ENCODE results near the gene QKI.

The QKI gene

GRCh38 chr6:163392533-163392932 lies 22.0 kb upstream of the QKI start:
- no peak for DNase-seq

GRCh38 chr6:163393923-163394322 lies 20.6 kb upstream of the QKI start:
- DNase-seq, result no peak

GRCh38 chr6:163394659-163395058 lies 19.9 kb upstream of the QKI start:
- DNase-seq, result no peak

GRCh38 chr6:163395122-163395830 lies 19.2 kb upstream of the QKI start:
- no peak for DNase-seq

GRCh38 chr6:163395831-163396185 lies 18.7 kb upstream of the QKI start:
- no peak for DNase-seq

- no peak for DNase-seq
Measured at GRCh38 chr6:163397326-163397725, 17.2 kb upstream of the QKI start.

GRCh38 chr6:163398115-163398514 lies 16.4 kb upstream of the QKI start:
- no peak for DNase-seq

- no peak for DNase-seq
Measured at GRCh38 chr6:163398815-163399214, 15.7 kb upstream of the QKI start.

- no peak for DNase-seq
Measured at GRCh38 chr6:163400509-163400908, 14.0 kb upstream of the QKI start.

GRCh38 chr6:163401039-163401885 lies 13.3 kb upstream of the QKI start:
- DNase-seq, result no peak

GRCh38 chr6:163402616-163403015 lies 11.9 kb upstream of the QKI start:
- DNase-seq, result no peak

- no peak for DNase-seq
Measured at GRCh38 chr6:163404825-163405265, 9.7 kb upstream of the QKI start.

GRCh38 chr6:163405412-163406309 lies 8.9 kb upstream of the QKI start:
- no peak for DNase-seq

- DNase-seq, result no peak
Measured at GRCh38 chr6:163406366-163406765, 8.2 kb upstream of the QKI start.

GRCh38 chr6:163406830-163407229 lies 7.7 kb upstream of the QKI start:
- DNase-seq, result no peak

- DNase-seq, result no peak
Measured at GRCh38 chr6:163408352-163408991, 6.0 kb upstream of the QKI start.

GRCh38 chr6:163409712-163410111 lies 4.8 kb upstream of the QKI start:
- DNase-seq, result no peak

GRCh38 chr6:163412341-163412740 lies 2.2 kb upstream of the QKI start:
- DNase-seq, result no peak

GRCh38 chr6:163412801-163413344 lies 1.6 kb upstream of the QKI start:
- no peak for DNase-seq

GRCh38 chr6:163413345-163414116 lies 987 bp upstream of the QKI start:
- peak; percentile 61 for DNase-seq

- DNase-seq, result no peak
Measured at GRCh38 chr6:163414946-163415619, 565 bp downstream of the QKI start.
